ENCODE measurements around the gene ODF2. TPM values are rescaled to one million over a fixed set of nuclear protein-coding genes. Genes with fewer than 3 reads are reported as not detected.
"Not testable (repeated sequence)": the region's sequence is repeated elsewhere in the genome, so short reads cannot be mapped to it uniquely, and the experiment has no call there.

ODF2 gene
- total and polyA plus RNA-seq, 9 donors, result 9.7 to 26.5 (median 20.3) TPM

DNA sequence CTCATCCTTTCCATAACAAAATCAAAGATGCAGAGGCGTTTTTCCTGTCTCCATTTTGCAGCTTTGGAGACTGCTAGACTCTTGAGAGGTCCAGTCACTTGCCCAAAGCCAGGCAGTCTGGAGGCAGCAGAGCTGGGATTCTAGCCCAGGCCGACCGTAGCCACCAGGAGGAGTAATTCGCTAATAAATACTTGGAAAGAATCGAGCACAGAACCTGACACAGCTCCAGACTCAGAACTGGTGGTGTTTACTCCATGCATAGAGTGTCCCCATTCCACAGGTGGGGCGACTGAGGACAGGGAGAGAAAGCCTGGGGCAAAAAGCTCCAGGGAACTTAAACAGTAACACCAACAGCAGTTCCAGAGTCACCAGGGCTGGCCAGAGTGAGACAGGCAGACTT lies 45.8 kb upstream of the ODF2 start:
- WGBS, 3 donors, result 25 to 27% (median 26%) methylated on average over 6 of the region's 6 CpGs
- H3K36me3 ChIP-seq, result no peaks in the 10 kb centered on the region
- H3K4me1 ChIP-seq (ENCODE audit: insufficient read depth), result no peaks in the 10 kb centered on the region
- no peaks in the 10 kb centered on the region for H3K27me3 ChIP-seq
- no peak overlapping the region for H3K27ac ChIP-seq
- no peak for DNase-seq
- intact Hi-C loops (cut with DNase I), result loop anchor here in 1 of 4 donors (10.0 kb wide), 1 partner anchor 45 kb away; no protein-coding TSS in a partner anchor
- H3K4me3 ChIP-seq, result no peak overlapping the region
- H3K9me3 ChIP-seq, result no peaks in the 10 kb centered on the region
- no peak for TF ChIP-seq POLR2A (IDR thresholded peaks at IDR 0.05)
- no peak for TF ChIP-seq EP300 (IDR thresholded peaks at IDR 0.05)
- TF ChIP-seq, protein P1, sequence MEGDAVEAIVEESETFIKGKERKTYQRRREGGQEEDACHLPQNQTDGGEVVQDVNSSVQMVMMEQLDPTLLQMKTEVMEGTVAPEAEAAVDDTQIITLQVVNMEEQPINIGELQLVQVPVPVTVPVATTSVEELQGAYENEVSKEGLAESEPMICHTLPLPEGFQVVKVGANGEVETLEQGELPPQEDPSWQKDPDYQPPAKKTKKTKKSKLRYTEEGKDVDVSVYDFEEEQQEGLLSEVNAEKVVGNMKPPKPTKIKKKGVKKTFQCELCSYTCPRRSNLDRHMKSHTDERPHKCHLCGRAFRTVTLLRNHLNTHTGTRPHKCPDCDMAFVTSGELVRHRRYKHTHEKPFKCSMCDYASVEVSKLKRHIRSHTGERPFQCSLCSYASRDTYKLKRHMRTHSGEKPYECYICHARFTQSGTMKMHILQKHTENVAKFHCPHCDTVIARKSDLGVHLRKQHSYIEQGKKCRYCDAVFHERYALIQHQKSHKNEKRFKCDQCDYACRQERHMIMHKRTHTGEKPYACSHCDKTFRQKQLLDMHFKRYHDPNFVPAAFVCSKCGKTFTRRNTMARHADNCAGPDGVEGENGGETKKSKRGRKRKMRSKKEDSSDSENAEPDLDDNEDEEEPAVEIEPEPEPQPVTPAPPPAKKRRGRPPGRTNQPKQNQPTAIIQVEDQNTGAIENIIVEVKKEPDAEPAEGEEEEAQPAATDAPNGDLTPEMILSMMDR (IDR thresholded peaks at IDR 0.05), result no peak

DNA sequence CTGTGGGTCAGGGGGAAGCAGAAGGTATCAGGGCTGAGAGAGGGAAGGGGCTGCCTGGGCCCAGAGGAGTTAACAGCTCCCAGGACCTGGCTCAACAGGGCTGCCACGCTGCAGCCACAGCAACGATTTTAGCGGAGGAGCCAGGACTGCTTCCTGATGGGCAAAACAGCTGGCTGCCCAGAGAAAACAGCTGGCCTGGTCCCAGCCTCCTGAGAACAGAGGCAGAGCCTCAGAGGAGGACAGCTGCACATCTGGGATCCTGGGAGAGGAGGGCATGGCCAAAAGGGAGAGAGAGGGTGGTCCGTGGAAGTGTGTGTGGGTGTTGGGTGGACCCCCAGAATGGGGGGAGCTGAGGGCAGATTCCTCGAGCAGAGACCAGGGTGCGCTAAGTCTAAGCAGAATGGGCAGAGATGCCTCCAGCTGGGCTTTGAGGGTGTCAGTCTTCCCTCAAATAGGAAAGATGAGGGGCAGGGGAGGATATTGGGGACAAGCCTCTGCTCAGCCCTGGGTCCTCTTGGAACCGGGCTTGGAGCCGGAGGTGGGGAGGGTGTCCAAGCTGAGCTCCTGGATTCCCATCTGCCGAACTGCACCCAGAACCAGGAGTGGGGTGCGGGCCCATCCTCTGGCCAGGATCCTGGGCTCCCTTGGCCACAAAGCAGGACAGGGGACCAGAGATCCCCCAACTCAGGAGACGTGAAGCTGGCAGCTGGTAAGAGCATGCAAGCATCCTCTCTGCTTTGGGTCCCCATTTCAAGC lies 44.3 kb upstream of the ODF2 start:
- Histone ChIP-seq H3K4me3 (no peak overlapping the region), H3K27ac (no peak overlapping the region), H3K4me1 (ENCODE audit: insufficient read depth) (no peaks in the 10 kb centered on the region), H3K27me3 (no peaks in the 10 kb centered on the region), H3K9me3 (no peaks in the 10 kb centered on the region), H3K36me3 (no peaks in the 10 kb centered on the region)
- TF ChIP-seq, protein P1 (IDR thresholded peaks at IDR 0.05), result no peak
- TF ChIP-seq EP300 (IDR thresholded peaks at IDR 0.05) (no peak), POLR2A (IDR thresholded peaks at IDR 0.05) (no peak)
- intact Hi-C loops (cut with DNase I), result loop anchor here in 1 of 4 donors (10.0 kb wide), 1 partner anchor 47 kb away; no protein-coding TSS in a partner anchor
- DNase-seq, result no peak
- 38 to 44% (median 43%) methylated on average over 11 of the region's 11 CpGs for WGBS, 3 donors

DNA sequence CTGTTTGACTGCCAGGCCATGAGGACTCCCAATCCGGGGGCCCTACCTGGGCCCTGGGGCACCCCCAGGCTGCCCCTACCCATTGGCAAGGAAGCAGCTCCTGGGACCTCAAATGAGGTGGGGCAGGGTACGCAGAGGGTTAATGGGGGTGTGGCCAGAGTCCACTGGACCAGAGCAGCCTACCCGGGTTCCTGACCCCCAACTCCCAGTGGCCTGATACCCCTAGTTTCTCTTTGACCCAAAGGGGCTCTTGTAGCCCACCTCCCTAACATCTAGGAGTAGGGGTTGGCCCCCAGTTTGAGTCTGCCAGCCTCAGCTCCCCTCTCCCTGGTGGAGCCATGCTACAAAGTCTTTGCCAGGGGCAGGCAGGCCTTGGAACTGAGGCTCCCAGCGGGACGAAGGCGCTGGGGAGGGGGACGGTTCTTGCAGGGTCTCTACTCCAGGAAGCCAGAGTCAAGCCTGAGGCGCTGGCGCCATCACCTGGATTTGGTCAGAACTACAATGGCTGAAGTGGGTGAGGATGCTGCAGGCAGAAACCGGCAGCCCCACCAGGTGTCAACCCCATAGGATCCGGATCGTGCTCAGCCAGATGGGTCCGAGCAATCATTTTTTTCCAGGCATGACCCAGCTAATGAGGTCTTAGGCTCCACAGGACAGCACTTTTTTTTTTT lies 43.6 kb upstream of the ODF2 start:
- Histone ChIP-seq H3K36me3 (no peaks in the 10 kb centered on the region), H3K27me3 (no peaks in the 10 kb centered on the region), H3K9me3 (no peaks in the 10 kb centered on the region), H3K4me3 (no peak overlapping the region), H3K27ac (no peak overlapping the region), H3K4me1 (ENCODE audit: insufficient read depth) (no peaks in the 10 kb centered on the region)
- intact Hi-C loops (cut with DNase I), result loop anchor here in 1 of 4 donors (10.0 kb wide), 1 partner anchor 47 kb away; no protein-coding TSS in a partner anchor
- DNase-seq, result no peak
- WGBS, 3 donors, result 13 to 17% (median 14%) methylated on average over 11 to 13 of the region's 13 CpGs
- TF ChIP-seq, protein P1 (IDR thresholded peaks at IDR 0.05), result no peak
- TF ChIP-seq EP300 (IDR thresholded peaks at IDR 0.05), result no peak
- TF ChIP-seq POLR2A (IDR thresholded peaks at IDR 0.05), result no peak

DNA sequence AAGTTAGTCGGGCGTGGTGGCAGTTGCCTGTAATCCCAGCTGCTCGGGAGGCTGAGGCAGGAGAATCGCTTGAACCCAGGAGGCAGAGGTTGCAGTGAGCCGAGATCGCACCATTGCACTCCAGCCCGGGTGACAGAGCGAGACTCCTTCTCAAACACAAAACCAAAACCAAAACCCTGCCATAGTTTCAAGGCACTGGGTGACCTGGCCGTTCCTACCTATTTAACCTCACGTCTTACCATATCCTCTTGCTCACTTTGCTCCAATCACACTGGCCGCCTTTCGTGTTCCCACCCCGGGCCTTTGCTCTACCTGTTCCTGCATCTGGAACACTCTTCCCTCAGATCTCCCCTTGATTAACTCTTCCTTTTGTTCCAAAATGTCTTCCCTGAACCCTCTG lies 42.1 kb upstream of the ODF2 start:
- H3K36me3 ChIP-seq; H3K4me3 ChIP-seq; DNase-seq; H3K27me3 ChIP-seq; H3K27ac ChIP-seq; H3K4me1 ChIP-seq (ENCODE audit: insufficient read depth); H3K9me3 ChIP-seq: not testable (repeated sequence)
- WGBS, 3 donors, result 84 to 91% (median 87%) methylated on average over 13 of the region's 13 CpGs
- intact Hi-C loops (cut with DNase I), result loop anchor here in 1 of 4 donors (10.0 kb wide), 1 partner anchor 49 kb away; no protein-coding TSS in a partner anchor

Data from ovary (tissue), 9 donors.